Chondrocyte (in vitro differentiated cells): ENCODE data around the gene SPOCK2. TPM values are rescaled to one million over a fixed set of nuclear protein-coding genes. Genes with fewer than 3 reads are reported as not detected.

ENCODE experiments used
- DNase-seq: peaks from one replicate; pipeline ENCODE4 v3.0.0; 2021; ENCODE audit warnings: mixed read lengths, low spot score
- H3K27ac Mint-ChIP-seq: one replicate; pipeline ENCODE4 v1.8.0; 2021; ENCODE audit warnings: mild to moderate bottlenecking, moderate library complexity, mixed read lengths; ENCODE audit not compliant: unreplicated experiment
- H3K27me3 Mint-ChIP-seq: 2 replicates; pipeline ENCODE4 v1.8.0; 2021; ENCODE audit warnings: low read depth, mixed read lengths
- H3K36me3 Mint-ChIP-seq: 2 replicates; pipeline ENCODE4 v1.8.0; 2021; ENCODE audit warnings: low read depth, mixed read lengths
- H3K4me1 Mint-ChIP-seq: 2 replicates; pipeline ENCODE4 v1.8.0; 2021; ENCODE audit warnings: low read depth, mild to moderate bottlenecking, mixed read lengths
- H3K4me3 Mint-ChIP-seq: one replicate; pipeline ENCODE4 v1.8.0; 2021; ENCODE audit warnings: mild to moderate bottlenecking, moderate library complexity, mixed read lengths; ENCODE audit not compliant: unreplicated experiment
- H3K9me3 Mint-ChIP-seq: 2 replicates; pipeline ENCODE4 v1.8.0; 2021; ENCODE audit warnings: low read depth, mixed read lengths
- total RNA-seq: library from RNA; stranded (reverse); gene quantifications from 3 replicates; pipeline ENCODE4 v1.2.1, GENCODE V29; 2021
- TF ChIP-seq, protein P1 (sequence below): fragments of 200-600 bp; sonication (generic); IDR thresholded peaks from 2 replicates; pipeline ENCODE4 v1.5.0; 2021; ENCODE audit warnings: antibody characterized with exemption, mild to moderate bottlenecking, moderate library complexity

The SPOCK2 gene
- total RNA-seq, 1 donor from 2014 or later: 0.32 TPM

DNA sequence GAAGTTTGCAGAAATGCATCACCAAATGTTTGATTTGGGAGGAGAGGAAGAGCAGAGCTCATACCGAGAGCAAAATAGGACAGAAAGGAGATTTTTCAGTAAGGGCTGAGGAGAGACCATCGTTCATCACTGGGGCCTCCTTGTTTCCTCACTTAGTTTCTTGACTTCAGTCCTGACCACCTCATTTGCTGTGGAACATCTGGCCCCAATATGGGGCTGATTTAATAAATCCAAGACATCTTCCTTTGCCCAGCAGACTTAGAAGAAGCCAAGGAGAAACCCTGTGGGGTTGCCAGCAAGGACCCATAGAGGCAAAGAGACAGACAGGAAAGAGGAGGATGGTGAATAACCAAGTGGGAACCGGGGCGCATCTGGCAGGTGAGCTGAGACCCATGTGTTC, 63.8 kb downstream of the SPOCK2 start:
- H3K9me3 Mint-ChIP-seq: no peaks in the 10 kb centered on the region
- TF ChIP-seq, protein P1, sequence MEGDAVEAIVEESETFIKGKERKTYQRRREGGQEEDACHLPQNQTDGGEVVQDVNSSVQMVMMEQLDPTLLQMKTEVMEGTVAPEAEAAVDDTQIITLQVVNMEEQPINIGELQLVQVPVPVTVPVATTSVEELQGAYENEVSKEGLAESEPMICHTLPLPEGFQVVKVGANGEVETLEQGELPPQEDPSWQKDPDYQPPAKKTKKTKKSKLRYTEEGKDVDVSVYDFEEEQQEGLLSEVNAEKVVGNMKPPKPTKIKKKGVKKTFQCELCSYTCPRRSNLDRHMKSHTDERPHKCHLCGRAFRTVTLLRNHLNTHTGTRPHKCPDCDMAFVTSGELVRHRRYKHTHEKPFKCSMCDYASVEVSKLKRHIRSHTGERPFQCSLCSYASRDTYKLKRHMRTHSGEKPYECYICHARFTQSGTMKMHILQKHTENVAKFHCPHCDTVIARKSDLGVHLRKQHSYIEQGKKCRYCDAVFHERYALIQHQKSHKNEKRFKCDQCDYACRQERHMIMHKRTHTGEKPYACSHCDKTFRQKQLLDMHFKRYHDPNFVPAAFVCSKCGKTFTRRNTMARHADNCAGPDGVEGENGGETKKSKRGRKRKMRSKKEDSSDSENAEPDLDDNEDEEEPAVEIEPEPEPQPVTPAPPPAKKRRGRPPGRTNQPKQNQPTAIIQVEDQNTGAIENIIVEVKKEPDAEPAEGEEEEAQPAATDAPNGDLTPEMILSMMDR: no peak
- H3K27ac Mint-ChIP-seq: no peak overlapping the region

DNA sequence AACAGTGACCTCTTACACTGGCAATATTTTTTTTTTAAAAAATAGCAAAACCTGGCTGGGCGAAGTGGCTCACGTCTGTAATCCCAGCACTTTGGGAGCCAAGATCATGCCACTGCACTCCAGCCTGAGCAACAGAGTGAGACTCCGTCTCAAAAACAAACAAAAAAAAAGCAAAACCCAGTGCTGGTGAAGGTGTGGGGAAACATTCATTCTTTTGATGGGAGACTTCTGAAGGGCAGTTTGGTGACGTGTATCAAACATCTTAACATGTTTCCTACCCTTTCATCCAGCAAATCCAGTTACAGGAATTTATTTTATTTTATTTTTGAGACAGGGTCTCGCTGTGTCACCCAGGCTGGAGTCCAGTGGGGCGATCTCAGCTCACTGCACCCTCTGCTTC, 66.1 kb downstream of the SPOCK2 start:
- no peaks in the 10 kb centered on the region for H3K27me3 Mint-ChIP-seq
- H3K36me3 Mint-ChIP-seq: no peaks in the 10 kb centered on the region
- no peak for DNase-seq
- TF ChIP-seq, protein P1: no peak
- H3K4me1 Mint-ChIP-seq: peaks cover 26% of the 10 kb centered on the region
- no peak overlapping the region for H3K27ac Mint-ChIP-seq
- H3K4me3 Mint-ChIP-seq: no peak overlapping the region
- H3K9me3 Mint-ChIP-seq: no peaks in the 10 kb centered on the region

More for the DNA sequence above, 63.8 kb downstream of the SPOCK2 start:
- Mint-ChIP-seq H3K4me3 (no peak overlapping the region), H3K36me3 (no peaks in the 10 kb centered on the region), H3K4me1 (peaks cover 17% of the 10 kb centered on the region), H3K27me3 (no peaks in the 10 kb centered on the region)
- DNase-seq: no peak

DNA sequence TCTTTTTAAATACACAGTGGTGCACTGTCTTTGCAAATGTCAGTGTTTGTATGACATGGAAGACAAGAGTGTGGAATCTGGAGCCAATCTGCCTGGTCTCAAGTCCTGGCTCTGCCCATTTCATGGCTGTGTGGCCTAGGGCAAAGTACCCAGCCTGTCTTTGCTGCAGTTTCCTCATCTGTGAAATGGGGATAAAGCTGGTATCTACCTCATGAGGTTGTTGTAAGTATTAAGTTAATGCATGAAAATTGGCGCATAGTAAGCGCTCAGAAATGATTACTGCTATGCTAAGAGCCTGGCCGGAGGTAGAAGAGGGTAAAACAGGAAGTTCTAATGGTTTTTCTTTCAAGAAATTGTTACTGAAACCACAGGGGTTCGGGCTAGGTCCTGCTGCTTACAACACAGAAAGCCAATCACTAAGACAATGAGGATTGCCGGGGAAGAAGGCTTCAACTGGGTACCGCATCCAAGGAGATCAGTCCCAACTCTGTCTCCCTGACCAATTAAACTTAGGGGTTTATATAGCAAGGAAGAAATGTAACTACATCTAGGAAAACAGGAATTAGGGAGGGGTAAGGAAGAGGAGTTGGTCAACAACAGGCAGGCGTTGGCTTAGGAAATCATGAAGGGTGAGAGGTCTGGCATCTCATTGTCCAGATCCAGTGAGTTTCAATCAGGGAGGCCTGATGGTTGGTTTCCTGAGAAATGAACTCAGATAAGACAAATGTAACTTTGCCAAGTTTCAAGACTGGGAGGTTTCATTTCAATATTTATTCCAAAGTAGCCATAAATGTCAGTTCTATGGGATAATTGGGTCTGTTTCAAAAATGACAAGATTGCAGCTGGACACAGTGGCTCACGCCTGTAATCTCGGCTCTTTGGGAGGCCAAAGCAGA, 67.2 kb downstream of the SPOCK2 start:
- no peak overlapping the region for H3K27ac Mint-ChIP-seq
- TF ChIP-seq, protein P1: no peak
- no peak for DNase-seq
- no peak overlapping the region for H3K4me3 Mint-ChIP-seq
- H3K36me3 Mint-ChIP-seq: no peaks in the 10 kb centered on the region
- H3K4me1 Mint-ChIP-seq: peaks cover 35% of the 10 kb centered on the region
- no peaks in the 10 kb centered on the region for H3K9me3 Mint-ChIP-seq
- no peaks in the 10 kb centered on the region for H3K27me3 Mint-ChIP-seq

DNA sequence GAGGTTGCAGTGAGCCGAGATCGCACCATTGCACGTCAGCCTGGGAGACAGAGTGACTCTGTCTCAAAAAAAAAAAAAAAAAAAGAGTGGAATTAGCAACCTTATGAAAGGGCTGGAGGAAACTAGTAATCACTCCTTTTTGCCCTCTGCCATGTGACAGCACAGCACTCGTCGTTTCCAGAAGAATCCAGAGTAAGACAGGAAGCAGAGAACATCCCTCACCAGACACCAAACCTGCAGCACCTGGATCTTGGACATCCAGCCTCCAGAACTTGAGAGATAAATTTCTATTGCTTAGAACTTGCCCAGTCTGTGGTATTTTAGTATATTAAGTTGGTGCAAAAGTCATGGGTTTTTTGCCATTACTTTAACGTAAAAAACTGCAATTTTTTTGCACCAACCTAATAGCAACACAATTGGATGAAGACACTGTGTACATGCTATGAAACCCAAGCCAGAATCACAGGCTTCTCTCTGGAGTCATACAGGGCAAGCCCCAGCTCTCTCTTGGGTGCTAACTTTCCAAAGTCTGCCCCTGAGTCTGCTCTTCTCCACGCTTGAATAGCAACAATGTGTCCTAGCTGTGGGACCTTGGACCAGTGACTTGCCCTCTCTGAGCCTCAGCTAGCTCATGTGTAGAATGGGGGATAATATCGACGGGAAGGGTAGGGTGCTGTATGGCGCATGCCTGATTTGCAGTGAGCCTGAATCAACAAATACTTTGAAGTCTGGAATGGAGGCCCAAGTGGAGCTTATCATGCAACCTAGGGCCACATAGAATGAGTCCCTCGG, 69.1 kb downstream of the SPOCK2 start:
- DNase-seq: no peak
- peak overlapping the region; percentile 58 for H3K27ac Mint-ChIP-seq
- no peaks in the 10 kb centered on the region for H3K36me3 Mint-ChIP-seq
- no peaks in the 10 kb centered on the region for H3K9me3 Mint-ChIP-seq
- TF ChIP-seq, protein P1: no peak
- H3K4me3 Mint-ChIP-seq: no peak overlapping the region
- peaks cover 45% of the 10 kb centered on the region for H3K4me1 Mint-ChIP-seq
- H3K27me3 Mint-ChIP-seq: no peaks in the 10 kb centered on the region

DNA sequence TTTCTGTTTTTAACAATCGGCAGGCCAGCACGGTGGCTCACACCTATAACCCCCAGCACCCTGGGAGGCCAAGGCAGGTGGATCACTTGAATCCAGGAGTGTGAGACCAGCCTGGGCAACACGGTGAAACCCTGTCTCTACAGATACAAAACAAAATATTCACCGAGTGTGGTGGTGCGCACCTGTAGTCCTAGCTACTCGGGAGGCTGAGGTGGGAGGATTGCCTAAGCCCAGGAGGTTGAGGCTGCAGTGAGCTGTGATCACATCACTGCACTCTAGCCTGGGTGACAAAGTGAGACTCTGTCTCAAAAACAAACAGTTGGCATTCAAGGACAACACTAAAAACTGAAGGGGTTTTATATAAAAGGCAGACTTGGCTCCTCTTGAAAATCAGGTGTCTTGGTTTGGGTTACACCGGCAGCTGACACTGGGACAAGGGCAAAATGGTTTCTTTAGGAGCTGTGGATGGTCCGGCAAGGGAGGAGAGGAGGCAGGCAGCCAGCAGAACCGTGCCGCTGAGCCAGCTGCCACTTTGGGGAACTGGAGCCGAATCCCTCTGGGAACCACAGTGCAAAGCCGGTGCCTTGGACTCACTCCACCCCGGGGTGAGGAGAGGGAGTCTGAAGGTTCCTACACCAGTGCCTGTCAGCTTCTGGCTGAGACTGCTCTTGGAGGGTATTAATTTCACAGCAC, 71.6 kb downstream of the SPOCK2 start:
- Mint-ChIP-seq H3K27me3 (no peaks in the 10 kb centered on the region), H3K4me1 (peaks cover 51% of the 10 kb centered on the region), H3K36me3 (peaks cover 6% of the 10 kb centered on the region), H3K4me3 (no peak overlapping the region), H3K9me3 (no peaks in the 10 kb centered on the region), H3K27ac (peak overlapping the region; percentile 80)
- TF ChIP-seq, protein P1: no peak
- DNase-seq: no peak
